GM20000 (cell line): ENCODE results near the gene MSI2.

Experiments
- DNase-seq: peaks from one replicate; pipeline ENCODE4 v3.0.0; 2012; ENCODE audit warnings: low spot score
- CTCF ChIP-seq: IDR thresholded peaks from 2 replicates; pipeline ENCODE4 v1.5.1; 2012; ENCODE audit warnings: mild to moderate bottlenecking, control low read depth; ENCODE audit errors: extremely low read depth, missing control alignments

The MSI2 gene

GRCh38 chr17:57567251-57567650 lies 310.9 kb downstream of the MSI2 start:
- DNase-seq, result no peak
- no peak for TF ChIP-seq CTCF

- no peak for TF ChIP-seq CTCF
- DNase-seq, result no peak
Observed at GRCh38 chr17:57568340-57568739, 312.0 kb downstream of the MSI2 start.

- DNase-seq, result no peak
Observed at GRCh38 chr17:57569021-57569420, 312.7 kb downstream of the MSI2 start.

GRCh38 chr17:57569853-57570252 lies 313.5 kb downstream of the MSI2 start:
- no peak for DNase-seq
- TF ChIP-seq CTCF, result no peak

More at GRCh38 chr17:57569021-57569420, 312.7 kb downstream of the MSI2 start:
- no peak for TF ChIP-seq CTCF

GRCh38 chr17:57570724-57571344 lies 314.5 kb downstream of the MSI2 start:
- no peak for DNase-seq
- no peak for TF ChIP-seq CTCF

- TF ChIP-seq CTCF, result no peak
- DNase-seq, result no peak
Observed at GRCh38 chr17:57572062-57572461, 315.7 kb downstream of the MSI2 start.

GRCh38 chr17:57572600-57572999 lies 316.3 kb downstream of the MSI2 start:
- no peak for TF ChIP-seq CTCF
- no peak for DNase-seq
